Stimulated activated naive CD4-positive, alpha-beta T cell (primary cell): Measurements from ENCODE around the gene ANKRD33B.
"Not testable (repeated sequence)": the region's sequence is repeated elsewhere in the genome, so short reads cannot be mapped to it uniquely, and the experiment has no call there.

ENCODE experiments used
- DNase-seq, 6 experiments: peaks; one replicate each; lab custom pipeline; 2025; lab: John Stamatoyannopoulos, UW

ANKRD33B gene

DNA sequence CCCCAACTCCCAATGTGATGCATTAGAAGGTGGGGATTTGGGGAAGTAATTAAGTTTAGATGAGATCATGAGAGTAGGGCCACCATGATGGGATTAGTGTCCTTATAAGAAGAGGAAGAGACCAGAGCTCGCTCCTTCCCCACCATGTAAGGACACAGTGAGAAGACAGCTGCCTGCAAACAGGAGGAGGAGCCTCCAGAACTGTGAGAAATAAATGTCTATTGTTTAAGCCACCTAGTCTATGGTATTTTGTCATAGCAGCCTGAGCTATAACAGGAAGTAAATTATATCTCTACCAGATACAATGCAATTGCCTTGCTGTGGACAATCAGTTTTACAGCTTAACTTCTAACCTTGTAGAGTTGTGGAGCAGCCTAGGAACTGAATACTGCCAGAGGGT, 58.0 kb downstream of the ANKRD33B start:
- no peak for DNase-seq

DNA sequence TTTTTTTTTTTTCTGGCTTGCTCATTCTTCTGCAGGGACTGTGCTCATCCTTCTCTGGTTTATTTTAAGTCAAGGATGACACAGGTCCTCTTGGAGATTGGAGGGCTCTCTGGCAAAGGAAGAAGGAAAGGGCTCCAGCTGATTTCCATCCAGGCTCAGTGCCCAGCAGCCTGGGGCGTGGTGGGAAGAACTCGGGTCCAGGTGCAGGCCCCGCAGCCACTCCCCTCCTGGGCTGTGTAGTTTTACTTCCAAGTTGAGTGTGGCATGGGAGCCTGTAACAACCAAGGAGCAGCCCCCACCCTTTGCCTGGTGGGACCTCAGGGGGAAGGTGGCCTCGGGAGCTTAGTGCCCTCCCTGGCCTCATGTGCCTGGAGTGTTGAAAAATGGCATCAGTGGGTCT, 58.9 kb downstream of the ANKRD33B start:
- DNase-seq: no peak

DNA sequence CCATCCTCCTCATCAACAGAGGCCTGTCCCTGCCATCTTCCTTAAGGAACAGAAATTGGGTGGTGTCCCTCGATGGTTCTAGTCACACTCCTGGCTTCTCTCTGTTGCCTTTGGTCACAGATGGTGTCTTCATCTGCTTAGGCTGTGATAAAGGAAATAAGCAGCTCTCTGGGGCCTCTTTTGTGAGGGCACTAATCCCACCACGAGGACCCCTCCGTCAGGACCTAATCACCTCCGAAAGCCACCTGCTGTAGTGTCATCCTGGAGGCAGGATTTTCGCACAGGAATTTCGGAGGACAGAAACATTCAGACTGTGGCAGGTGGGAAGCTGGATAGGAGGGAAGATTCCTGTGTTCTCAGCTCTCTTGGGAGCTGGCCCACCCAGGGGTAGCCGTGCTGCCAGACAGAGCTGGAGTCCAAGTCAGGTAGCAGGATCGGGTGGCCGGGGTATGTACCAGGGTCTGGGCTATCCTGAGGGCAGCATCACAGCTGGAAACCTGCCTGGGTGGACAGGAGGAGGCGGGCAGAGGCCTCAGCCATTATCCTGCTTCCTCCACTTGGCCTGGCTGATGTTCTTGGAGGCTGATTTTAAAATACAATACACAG, 59.5 kb downstream of the ANKRD33B start:
- no peak for DNase-seq

GRCh38 chr5:10624206-10624605, 60.3 kb downstream of the ANKRD33B start:
- no peak for DNase-seq

DNA sequence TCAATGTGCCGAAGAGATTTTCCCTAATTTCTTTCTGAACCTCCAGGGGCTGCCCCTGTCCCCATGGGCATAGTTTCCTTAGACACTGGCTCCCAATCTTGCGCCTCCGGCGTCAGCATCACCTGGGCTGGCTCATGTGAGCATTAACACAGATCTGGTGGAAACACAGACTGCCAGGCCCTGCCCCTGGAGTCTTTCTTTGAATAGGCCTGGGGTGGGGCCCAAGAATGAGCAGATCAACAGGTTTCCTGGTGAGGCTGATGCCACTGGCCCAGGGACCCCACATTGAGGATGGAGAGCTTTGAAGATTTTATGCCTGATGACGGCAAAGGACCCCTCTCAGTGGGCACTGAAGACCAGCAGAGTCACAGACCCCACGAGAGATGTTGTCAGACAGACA, 60.8 kb downstream of the ANKRD33B start:
- DNase-seq: no peak

- DNase-seq: no peak
Measured at GRCh38 chr5:10625700-10626472, 62.0 kb downstream of the ANKRD33B start.

GRCh38 chr5:10626473-10627013, 62.7 kb downstream of the ANKRD33B start:
- no peak for DNase-seq

GRCh38 chr5:10627160-10627701, 63.4 kb downstream of the ANKRD33B start:
- DNase-seq: no peak

- no peak for DNase-seq
Measured at GRCh38 chr5:10628601-10629000, 64.7 kb downstream of the ANKRD33B start.

- no peak for DNase-seq
Measured at GRCh38 chr5:10629682-10630081, 65.8 kb downstream of the ANKRD33B start.

GRCh38 chr5:10630126-10630525, 66.3 kb downstream of the ANKRD33B start:
- DNase-seq: no peak

GRCh38 chr5:10630744-10631143, 66.9 kb downstream of the ANKRD33B start:
- not testable (repeated sequence) for DNase-seq

DNA sequence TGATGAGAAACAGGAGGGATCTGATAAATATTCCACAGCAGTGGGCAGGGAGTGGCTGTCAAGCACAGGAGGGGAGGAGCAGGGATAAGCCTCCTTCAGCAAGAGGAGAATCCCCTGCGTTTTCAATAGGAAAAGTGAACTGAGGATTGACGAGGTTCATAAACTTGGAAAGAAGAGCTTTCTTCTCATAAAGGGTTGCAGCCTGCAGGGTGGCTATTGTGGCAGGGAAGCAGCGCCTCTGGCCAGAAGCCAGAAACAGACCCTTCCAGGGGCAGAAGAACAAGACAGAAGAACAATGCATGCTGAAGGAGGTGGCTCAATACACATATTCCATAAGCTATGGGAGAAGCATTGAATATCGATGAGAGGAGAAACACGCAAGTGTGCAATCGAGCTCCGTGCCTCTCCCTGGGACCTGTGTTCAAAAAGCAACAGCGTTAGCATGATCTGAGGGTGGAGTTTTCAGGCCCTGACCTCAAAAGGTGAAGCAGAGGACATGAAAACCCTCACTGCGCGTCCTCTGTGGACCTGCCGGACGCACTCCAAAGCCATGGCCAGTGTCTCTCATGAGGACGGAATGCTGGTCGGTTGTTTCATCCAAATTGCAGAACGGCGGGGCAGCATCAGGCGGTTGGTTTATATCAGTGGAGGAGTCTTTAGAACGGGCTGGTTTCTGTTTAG, 67.6 kb downstream of the ANKRD33B start:
- DNase-seq: no peak

- DNase-seq: no peak
Measured at GRCh38 chr5:10632110-10632761, 68.4 kb downstream of the ANKRD33B start.

DNA sequence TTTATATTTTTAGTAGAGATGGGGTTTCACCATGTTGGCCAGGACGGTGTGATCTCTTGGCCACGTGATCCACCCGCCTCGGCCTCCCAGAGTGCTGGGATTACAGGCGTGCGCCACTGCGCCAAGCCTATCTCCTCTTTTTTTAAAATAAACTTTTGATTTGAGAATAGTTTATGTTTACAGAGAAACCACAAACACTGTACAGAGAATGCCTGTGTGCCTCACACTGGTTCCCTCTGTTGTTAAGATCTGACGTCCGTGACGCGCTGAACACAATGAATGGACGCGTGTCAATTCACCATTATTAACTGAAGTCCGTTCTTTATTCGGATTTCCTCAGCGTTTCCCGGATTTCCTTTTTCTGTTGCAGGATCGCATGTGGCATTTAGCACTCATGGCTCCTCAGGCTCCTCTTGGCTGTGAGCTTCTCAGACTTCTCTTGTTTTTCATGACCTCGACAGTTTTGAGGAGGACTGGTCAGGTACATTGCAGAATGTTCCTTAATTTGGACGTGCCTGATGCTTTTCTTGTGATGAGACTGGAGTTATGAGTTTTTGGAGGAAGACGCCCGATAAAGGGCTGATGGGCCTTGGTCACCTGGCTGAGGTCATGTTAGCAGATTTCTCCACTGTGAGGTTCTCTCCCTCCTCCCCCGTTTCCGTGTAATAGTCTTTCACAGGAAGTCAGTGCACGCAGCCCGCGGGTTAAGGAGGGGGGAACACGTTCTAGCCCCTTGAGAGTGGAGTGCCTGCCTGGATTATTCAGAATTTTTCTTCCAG, 69.6 kb downstream of the ANKRD33B start:
- peak in 3 of 6 experiments; percentile 4 to 8 (median 5) for DNase-seq

DNA sequence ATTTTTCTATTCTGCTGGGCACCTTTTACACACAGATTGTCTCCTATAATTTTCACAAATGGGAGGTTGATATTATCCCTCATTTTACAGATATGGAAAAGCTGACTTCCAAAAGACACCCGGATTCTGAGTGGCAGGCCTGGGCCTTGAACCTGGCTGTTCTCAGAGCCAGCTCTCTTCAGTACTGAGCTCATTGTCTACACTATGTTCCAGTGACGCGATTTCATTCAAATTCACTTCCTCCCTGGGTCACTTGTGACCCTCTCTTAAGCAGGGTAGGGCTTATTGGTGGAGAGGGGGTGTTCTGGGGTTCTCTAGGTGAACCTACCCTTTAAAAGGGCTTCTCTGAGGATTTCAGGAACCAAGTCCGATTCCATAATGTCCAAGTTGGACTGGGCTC, 70.2 kb downstream of the ANKRD33B start:
- no peak for DNase-seq

DNA sequence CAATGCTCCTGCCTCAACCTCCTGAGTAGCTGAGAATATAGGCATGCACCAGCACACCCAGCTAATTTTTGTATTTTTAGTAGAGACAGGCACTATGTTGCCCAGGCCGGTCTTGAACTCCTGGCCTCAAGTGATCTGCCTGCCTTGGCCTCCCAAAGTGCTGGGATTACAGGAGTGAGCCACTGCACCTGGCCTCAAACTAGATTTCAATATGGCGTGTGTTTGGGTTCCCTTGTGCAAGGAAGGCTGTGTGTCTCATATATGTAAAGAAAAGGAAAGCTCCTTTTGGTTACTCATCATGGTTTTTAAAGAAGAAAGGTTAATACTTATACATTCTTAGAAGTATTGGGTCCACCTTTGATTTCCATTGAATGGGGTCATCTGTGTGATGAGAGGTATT, 70.7 kb downstream of the ANKRD33B start:
- no peak for DNase-seq

- no peak for DNase-seq
Measured at GRCh38 chr5:10635257-10635866, 71.5 kb downstream of the ANKRD33B start.

- no peak for DNase-seq
Measured at GRCh38 chr5:10635867-10636350, 72.0 kb downstream of the ANKRD33B start.

GRCh38 chr5:10636363-10637142, 72.7 kb downstream of the ANKRD33B start:
- DNase-seq: no peak
